Muscle of leg (tissue), 11 donors: ENCODE measurements around the gene CCDC181. TPM values are rescaled to one million over a fixed set of nuclear protein-coding genes. Genes with fewer than 3 reads are reported as not detected.

Experiments used
- DNase-seq: peaks from one replicate; pipeline ENCODE4 v3.0.0; 2013
- H3K27ac ChIP-seq: one replicate; pipeline ENCODE4 v1.5.1; 2013; ENCODE audit warnings: mild to moderate bottlenecking, low read length, control low read depth
- H3K27me3 ChIP-seq: one replicate; pipeline ENCODE4 v1.6.1; 2013; ENCODE audit warnings: low read length; ENCODE audit not compliant: control insufficient read depth, insufficient read depth
- H3K36me3 ChIP-seq: one replicate; pipeline ENCODE4 v1.6.1; 2013; ENCODE audit warnings: low read length; ENCODE audit not compliant: control insufficient read depth, insufficient read depth
- H3K4me1 ChIP-seq: one replicate; pipeline ENCODE4 v1.6.1; 2013; ENCODE audit warnings: low read length; ENCODE audit not compliant: control insufficient read depth, insufficient read depth
- H3K4me3 ChIP-seq: one replicate; pipeline ENCODE4 v1.5.1; 2013; ENCODE audit warnings: low read length, control low read depth
- H3K9me3 ChIP-seq: replicated peaks from 2 replicates; pipeline ENCODE4 v1.6.1; 2013; ENCODE audit warnings: low read depth, low read length; ENCODE audit not compliant: control insufficient read depth
- WGBS: methylation state at CpG from one replicate; pipeline ENCODE4 v1.1.5; 2013; ENCODE audit warnings: missing lambda C conversion rate; ENCODE audit not compliant: insufficient coverage; 5-methylcytosine and 5-hydroxymethylcytosine counted together
- polyA plus RNA-seq, 8 donors: library from polyadenylated mRNA; unstranded; fragments of 120-200 nt; gene quantifications; one replicate each; pipeline versions ENCODE4 v1.2.1 to v1.2.3, GENCODE V29; 2013; ENCODE audit warnings: inconsistent platforms in 1 of 8, low replicate concordance in 1 of 8; ENCODE audit not compliant: insufficient read length in 8 of 8, insufficient read depth in 1 of 8
- total RNA-seq: library from RNA; stranded (reverse); fragments of 120-200 nt; gene quantifications from one replicate; pipeline ENCODE4 v1.2.4, GENCODE V29; 2013

Gene CCDC181
- total and polyA plus RNA-seq, 9 donors, result 0.66 to 1.6 (median 0.94) TPM

DNA sequence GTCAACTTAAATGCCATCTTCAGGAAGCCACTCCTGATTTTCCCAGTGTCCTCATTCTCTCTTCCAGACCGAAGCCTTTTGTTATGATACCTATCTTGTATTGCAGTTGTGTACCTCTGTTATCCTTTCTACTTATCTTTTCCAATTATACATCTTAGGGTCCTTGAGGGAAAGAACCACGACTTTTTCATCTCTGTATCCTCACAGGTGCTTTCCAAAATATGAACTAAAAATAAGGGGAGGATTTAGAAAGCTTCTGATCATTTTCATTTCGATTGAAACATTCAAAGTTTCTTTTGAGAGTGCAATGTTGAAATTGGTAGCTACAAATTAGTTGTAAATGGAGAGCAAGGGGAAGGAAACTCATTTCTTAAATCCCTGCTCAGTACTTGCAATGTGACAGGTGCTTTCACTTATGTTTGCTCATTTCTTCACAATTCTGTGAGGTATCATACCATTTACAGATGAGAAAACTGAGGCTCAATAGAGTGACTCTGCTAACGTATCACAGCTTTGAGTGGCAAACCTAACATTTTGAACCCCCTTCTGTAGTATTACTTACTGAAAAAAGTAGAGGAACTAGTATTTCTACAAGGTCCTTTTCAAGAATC is 34.2 kb upstream of the CCDC181 start:
- no peak overlapping the region for H3K27ac ChIP-seq
- no peaks in the 10 kb centered on the region for H3K4me1 ChIP-seq
- no peak for DNase-seq
- peaks cover 8% of the 10 kb centered on the region for H3K27me3 ChIP-seq
- WGBS, result no CpG with 5 or more reads among the region's 4 CpGs
- H3K9me3 ChIP-seq, result peaks cover 5% of the 10 kb centered on the region
- H3K4me3 ChIP-seq, result no peak overlapping the region
- H3K36me3 ChIP-seq, result no peaks in the 10 kb centered on the region

DNA sequence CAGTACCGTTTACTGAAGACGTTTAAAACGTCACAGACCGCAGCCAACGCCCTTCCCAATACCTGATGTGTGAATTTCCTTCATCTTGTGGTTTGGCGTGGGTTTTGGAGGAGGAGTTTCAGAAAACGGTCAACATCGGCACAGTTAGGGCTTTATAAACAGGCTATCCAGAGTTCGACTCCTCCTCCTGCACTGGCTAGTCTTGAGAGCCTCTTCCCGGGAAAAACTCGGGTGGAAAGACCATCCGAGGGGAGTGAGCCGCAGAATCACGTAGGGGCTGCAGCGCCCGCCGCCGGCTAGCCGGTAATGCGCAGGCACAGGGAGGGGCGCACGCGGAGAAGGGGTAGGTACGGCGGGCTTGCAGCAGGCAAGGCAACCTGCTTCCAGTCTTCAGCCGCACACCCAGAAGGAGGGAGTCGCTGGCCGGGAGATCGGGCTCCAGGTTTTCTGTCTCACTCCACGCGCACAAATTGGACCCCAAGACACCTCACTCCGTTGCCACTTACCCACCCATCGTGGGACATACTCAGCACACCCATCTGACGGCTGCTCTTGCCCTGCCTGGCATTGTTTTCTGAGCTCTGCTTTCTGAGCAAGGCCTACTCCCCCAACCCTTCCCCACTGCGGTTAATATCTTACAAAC is 33.0 kb upstream of the CCDC181 start:
- Histone ChIP-seq H3K36me3 (no peaks in the 10 kb centered on the region), H3K4me3 (no peak overlapping the region), H3K27ac (no peak overlapping the region), H3K27me3 (peaks cover 8% of the 10 kb centered on the region), H3K4me1 (no peaks in the 10 kb centered on the region), H3K9me3 (peaks cover 5% of the 10 kb centered on the region)
- 4% methylated on average over 33 of the region's 35 CpGs for WGBS
- no peak for DNase-seq

- DNase-seq, result no peak
- Histone ChIP-seq H3K36me3 (no peaks in the 10 kb centered on the region), H3K27ac (no peak overlapping the region), H3K27me3 (peaks cover 8% of the 10 kb centered on the region), H3K9me3 (peaks cover 5% of the 10 kb centered on the region), H3K4me3 (no peak overlapping the region), H3K4me1 (no peaks in the 10 kb centered on the region)
- no CpG with 5 or more reads among the region's 1 CpG for WGBS
Measured at GRCh38 chr1:169457443-169457842, 30.2 kb upstream of the CCDC181 start.

DNA sequence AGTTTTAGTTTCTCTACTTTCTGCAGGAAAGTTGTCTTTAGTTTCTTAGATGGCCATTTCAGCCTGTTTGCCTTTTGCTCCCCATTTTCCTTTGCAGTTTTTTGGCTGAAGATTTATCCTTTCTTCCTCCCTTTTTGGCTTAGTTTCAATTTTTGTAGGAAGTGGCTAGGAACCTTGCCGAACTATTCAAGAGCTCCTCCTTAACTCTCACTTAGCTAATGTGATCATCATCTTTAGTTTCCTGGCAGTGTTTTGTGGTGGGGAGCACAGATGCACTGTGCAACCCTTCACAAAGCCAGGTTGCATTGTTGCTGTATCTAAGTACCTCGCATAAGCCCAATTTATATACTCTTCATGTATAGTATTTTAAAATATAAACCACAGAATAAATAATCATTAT is 28.8 kb upstream of the CCDC181 start:
- Histone ChIP-seq H3K36me3 (no peaks in the 10 kb centered on the region), H3K4me3 (no peak overlapping the region), H3K4me1 (no peaks in the 10 kb centered on the region)

GRCh38 chr1:169452921-169453320 is 25.6 kb upstream of the CCDC181 start:
- no CpG with 5 or more reads among the region's 2 CpGs for WGBS
- no peak overlapping the region for H3K27ac ChIP-seq

More for the DNA sequence above, 28.8 kb upstream of the CCDC181 start:
- no CpG with 5 or more reads among the region's 2 CpGs for WGBS
- H3K9me3 ChIP-seq, result peaks cover 5% of the 10 kb centered on the region
- DNase-seq, result no peak
- H3K27ac ChIP-seq, result no peak overlapping the region
- H3K27me3 ChIP-seq, result peaks cover 8% of the 10 kb centered on the region

GRCh38 chr1:169451218-169451824 is 24.0 kb upstream of the CCDC181 start:
- H3K9me3 ChIP-seq, result no peaks in the 10 kb centered on the region
- H3K36me3 ChIP-seq, result no peaks in the 10 kb centered on the region
- no peaks in the 10 kb centered on the region for H3K27me3 ChIP-seq
- no peak for DNase-seq
- no peak overlapping the region for H3K27ac ChIP-seq
- H3K4me3 ChIP-seq, result no peak overlapping the region
- H3K4me1 ChIP-seq, result no peaks in the 10 kb centered on the region
- no CpG with 5 or more reads among the region's 1 CpG for WGBS

More at GRCh38 chr1:169452921-169453320, 25.6 kb upstream of the CCDC181 start:
- H3K9me3 ChIP-seq, result peaks cover 5% of the 10 kb centered on the region
- no peak overlapping the region for H3K4me3 ChIP-seq
- no peaks in the 10 kb centered on the region for H3K4me1 ChIP-seq
- H3K27me3 ChIP-seq, result no peaks in the 10 kb centered on the region
- H3K36me3 ChIP-seq, result no peaks in the 10 kb centered on the region
- DNase-seq, result no peak

DNA sequence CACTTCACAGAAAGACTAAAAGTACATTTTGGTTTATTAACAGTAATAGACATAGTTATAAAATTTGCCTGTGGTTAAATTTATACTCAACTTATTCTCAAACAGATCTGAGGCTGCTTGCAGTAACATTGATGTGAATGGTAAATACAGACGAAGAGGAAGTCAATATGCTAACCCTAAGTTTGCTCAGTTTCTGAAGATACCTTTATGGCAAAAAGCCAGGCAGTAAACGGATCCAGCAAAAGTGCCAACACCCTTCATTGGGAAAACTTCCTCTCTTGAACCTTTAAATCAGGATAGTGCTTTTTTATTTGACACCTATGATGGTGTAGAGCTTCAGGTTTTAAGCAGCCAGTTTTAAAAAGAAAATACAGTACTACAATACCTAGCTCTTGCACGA is 16.6 kb upstream of the CCDC181 start:
- Histone ChIP-seq H3K4me3 (no peak overlapping the region), H3K9me3 (no peaks in the 10 kb centered on the region), H3K27ac (no peak overlapping the region), H3K4me1 (no peaks in the 10 kb centered on the region), H3K36me3 (no peaks in the 10 kb centered on the region), H3K27me3 (no peaks in the 10 kb centered on the region)
- DNase-seq, result no peak
- no CpG with 5 or more reads among the region's 3 CpGs for WGBS

DNA sequence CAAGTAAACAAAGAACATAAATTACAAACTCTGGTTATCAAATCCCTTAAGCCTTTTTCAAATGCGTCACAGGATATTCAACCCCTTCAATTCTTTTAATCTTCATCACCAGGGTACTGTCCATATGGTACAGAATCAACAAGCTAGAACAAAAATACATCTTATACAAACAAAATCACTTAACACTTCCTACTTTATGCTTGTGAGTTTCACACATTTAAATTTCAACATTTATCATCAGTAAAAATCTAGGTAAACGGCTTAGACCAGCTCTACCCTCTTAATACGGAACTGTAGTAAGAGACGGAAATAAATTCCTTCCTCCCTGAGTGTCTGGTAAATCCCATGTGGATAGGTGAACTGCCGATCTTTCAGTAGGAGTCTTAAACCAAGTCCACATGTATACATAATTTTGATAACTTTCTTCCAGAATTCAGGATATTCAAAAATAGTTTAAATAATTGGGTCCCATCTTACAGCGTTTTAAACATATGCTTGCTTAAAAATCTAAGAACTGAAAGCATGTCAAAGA is 1.0 kb downstream of the CCDC181 start:
- Histone ChIP-seq H3K27me3 (no peaks in the 10 kb centered on the region), H3K27ac (no peak overlapping the region), H3K4me3 (no peak overlapping the region), H3K36me3 (no peaks in the 10 kb centered on the region), H3K9me3 (no peaks in the 10 kb centered on the region), H3K4me1 (no peaks in the 10 kb centered on the region)
- DNase-seq, result peak; percentile 0
- 78% methylated on average over 1 of the region's 6 CpGs for WGBS

DNA sequence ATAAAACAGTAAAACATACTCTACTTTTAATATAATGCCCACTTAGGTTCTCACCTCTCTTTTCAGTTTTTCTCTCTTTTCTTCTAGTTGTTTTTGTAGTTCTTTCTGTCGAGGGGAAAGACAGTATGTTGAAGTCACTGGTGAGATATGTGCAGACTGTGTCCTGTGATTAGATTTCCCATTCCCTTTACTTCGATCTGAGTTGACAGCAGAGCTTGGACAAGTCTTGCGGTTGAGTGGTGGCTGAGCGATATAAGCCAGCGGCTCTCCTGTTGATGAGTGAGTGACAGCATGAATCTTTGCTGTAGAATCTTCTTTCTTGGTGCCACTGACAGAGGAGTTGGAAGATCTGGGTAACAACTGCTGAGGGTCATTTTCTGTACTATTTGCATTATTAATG is 6.0 kb downstream of the CCDC181 start:
- 98% methylated on average over 4 of the region's 5 CpGs for WGBS
- no peaks in the 10 kb centered on the region for H3K4me1 ChIP-seq
- H3K27ac ChIP-seq, result no peak overlapping the region
- no peak for DNase-seq
- H3K27me3 ChIP-seq, result no peaks in the 10 kb centered on the region
- no peaks in the 10 kb centered on the region for H3K9me3 ChIP-seq
- no peak overlapping the region for H3K4me3 ChIP-seq
- no peaks in the 10 kb centered on the region for H3K36me3 ChIP-seq

DNA sequence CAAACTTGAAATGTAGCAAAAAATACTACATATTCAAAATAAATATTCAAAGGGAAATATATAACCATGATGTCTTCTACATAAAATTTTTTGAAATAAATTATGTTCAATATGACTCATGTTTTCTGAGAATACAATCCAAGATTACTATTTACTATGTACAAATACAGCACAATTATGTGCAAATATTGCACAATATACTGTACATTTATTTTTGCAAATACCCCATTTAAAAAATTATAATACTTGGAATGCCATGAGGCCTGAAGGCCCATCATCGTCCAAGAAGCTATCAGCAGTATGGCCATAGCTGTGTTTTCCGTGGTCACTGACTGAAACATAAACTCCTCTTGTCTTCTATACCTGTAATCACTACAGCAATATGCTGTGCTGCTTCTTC is 12.3 kb downstream of the CCDC181 start:
- WGBS, result 84% methylated on average over 2 of the region's 2 CpGs
- Histone ChIP-seq H3K4me3 (no peak overlapping the region), H3K9me3 (peaks cover 2% of the 10 kb centered on the region), H3K27ac (no peak overlapping the region), H3K27me3 (no peaks in the 10 kb centered on the region), H3K4me1 (no peaks in the 10 kb centered on the region), H3K36me3 (no peaks in the 10 kb centered on the region)
- DNase-seq, result no peak
